Ovary (tissue), 9 donors: ENCODE data around the gene ST6GAL1. TPM values are rescaled to one million over a fixed set of nuclear protein-coding genes. Genes with fewer than 3 reads are reported as not detected.

Source experiments
- DNase-seq, 5 donors: peaks; one replicate each; pipeline ENCODE4 v3.0.0-alpha.2; 2019 to 2020
- H3K27ac ChIP-seq, 2 donors: fragments of 200-600 bp; one replicate each; pipeline versions ENCODE4 v1.5.1 to v1.8.0; 2019 to 2022
- H3K27me3 ChIP-seq: fragments of 200-600 bp; one replicate; pipeline ENCODE4 v1.8.0; 2022
- H3K36me3 ChIP-seq: fragments of 200-600 bp; sonication (generic); one replicate; pipeline ENCODE4 v1.5.1; 2019
- H3K4me1 ChIP-seq: one replicate; pipeline ENCODE4 v1.8.1; 2013; ENCODE audit warnings: mild to moderate bottlenecking, moderate library complexity; ENCODE audit not compliant: insufficient read depth
- H3K4me3 ChIP-seq: fragments of 200-600 bp; sonication (generic); one replicate; pipeline ENCODE4 v1.5.1; 2017
- H3K9me3 ChIP-seq, 2 donors: fragments of 200-600 bp in 1 of 2; sonication (generic) in 1 of 2; one replicate each; pipeline versions ENCODE4 v1.5.1 to v1.8.1; 2013 to 2019; ENCODE audit warnings: mild to moderate bottlenecking in 1 of 2, moderate library complexity in 1 of 2
- EP300 ChIP-seq: sonication (generic); formaldehyde crosslinking; IDR thresholded peaks from one replicate; pipeline ENCODE4 v1.6.1; 2017; ENCODE audit warnings: antibody characterized with exemption
- POLR2A ChIP-seq: fragments of 450-650 bp; IDR thresholded peaks from one replicate; pipeline ENCODE4 v1.6.1; 2017; ENCODE audit warnings: antibody characterized with exemption, mild to moderate bottlenecking, moderate library complexity
- WGBS, 3 donors: extraction: QIAGEN DNeasy Blood & Tissue Kit in 1 of 3; methylation state at CpG; one replicate each; pipeline versions ENCODE4 v1.1.5 to v1.1.7; 2013 to 2017; 5-methylcytosine and 5-hydroxymethylcytosine counted together
- intact Hi-C, 4 donors: fragments of 100-400 bp; cut with DNase I; formaldehyde crosslinking; loops; one replicate each; pipeline versions ENCODE4 v1.11.0 to v1.15.1; 2022 to 2023
- polyA plus RNA-seq, 2 donors: library from polyadenylated mRNA; stranded (reverse); fragments of 200-250 nt in 1 of 2; fragments of 350-450 nt in 1 of 2; fragmentation: Illumina TruSeq in 1 of 2; extraction: RNeasy Lipid Tissue Mini Kit (QIAGEN cat#74804) in 1 of 2; gene quantifications; one replicate each; pipeline ENCODE4 v1.2.3, GENCODE V29; 2013 to 2014
- total RNA-seq, 7 donors: library from RNA; depleted of rRNA in 2 of 7; stranded (reverse); fragments of >200 nt in 2 of 7; fragmentation: NEBNext Ultra II Directional in 3 of 7; extraction: Animal tissue kit (Norgen Biotek cat#: 25700) in 3 of 7; gene quantifications; one replicate each; pipeline versions ENCODE4 v1.1.0 to v1.2.4, GENCODE V29; 2016 to 2023
- TF ChIP-seq, protein P1 (sequence below), 3 donors: fragments of 450-650 bp in 2 of 3; fragments of 200-600 bp in 1 of 3; IDR thresholded peaks; one replicate each; pipeline versions ENCODE4 v1.5.1 to v1.8.0; 2016 to 2022; ENCODE audit warnings: antibody characterized with exemption in 3 of 3, mild to moderate bottlenecking in 1 of 3
- donor health status: DM: no; HTN: no; CAD: no; lungs with moderate emphysema.
- donor health status: DM: no; HTN: no; CAD: no.
- donor health status: Bipolar disorder and iron deficiency.
- donor health status: DM: yes; HTN: yes; CAD: no.
- donor health status: DM: no; HTN: no; CAD: no.
- donor health status: DM: yes; HTN: yes; CAD: no.

Gene ST6GAL1
- total and polyA plus RNA-seq, 9 donors, result 10.6 to 55.2 (median 28.1) TPM

DNA sequence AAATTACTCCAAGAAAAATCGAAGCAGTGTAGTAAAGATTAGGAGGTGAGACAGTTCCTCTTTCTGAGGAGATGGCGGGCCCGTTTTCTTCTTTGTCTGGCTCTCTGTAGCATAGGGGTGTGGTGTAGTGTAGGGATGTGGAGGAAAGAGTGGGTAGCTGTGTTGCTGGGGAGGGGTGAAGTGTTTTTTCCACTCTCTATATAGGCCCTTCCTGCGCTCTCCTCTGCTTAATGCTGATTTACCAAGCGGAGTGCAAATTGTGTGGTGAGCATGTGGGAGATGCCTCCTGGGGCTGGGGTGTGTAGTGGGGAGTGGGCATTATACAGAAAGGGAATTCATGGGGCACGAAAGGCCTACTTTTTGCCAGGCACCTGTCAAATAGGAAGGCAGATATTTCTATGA is 94.9 kb downstream of the ST6GAL1 start:
- no peak for DNase-seq
- TF ChIP-seq, protein P1, sequence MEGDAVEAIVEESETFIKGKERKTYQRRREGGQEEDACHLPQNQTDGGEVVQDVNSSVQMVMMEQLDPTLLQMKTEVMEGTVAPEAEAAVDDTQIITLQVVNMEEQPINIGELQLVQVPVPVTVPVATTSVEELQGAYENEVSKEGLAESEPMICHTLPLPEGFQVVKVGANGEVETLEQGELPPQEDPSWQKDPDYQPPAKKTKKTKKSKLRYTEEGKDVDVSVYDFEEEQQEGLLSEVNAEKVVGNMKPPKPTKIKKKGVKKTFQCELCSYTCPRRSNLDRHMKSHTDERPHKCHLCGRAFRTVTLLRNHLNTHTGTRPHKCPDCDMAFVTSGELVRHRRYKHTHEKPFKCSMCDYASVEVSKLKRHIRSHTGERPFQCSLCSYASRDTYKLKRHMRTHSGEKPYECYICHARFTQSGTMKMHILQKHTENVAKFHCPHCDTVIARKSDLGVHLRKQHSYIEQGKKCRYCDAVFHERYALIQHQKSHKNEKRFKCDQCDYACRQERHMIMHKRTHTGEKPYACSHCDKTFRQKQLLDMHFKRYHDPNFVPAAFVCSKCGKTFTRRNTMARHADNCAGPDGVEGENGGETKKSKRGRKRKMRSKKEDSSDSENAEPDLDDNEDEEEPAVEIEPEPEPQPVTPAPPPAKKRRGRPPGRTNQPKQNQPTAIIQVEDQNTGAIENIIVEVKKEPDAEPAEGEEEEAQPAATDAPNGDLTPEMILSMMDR (IDR thresholded peaks at IDR 0.05), result no peak
- TF ChIP-seq POLR2A (no peak), EP300 (no peak)
- H3K27me3 ChIP-seq, result no peaks in the 10 kb centered on the region
- H3K4me1 ChIP-seq, result no peaks in the 10 kb centered on the region
- no peak overlapping the region for H3K27ac ChIP-seq
- H3K36me3 ChIP-seq, result no peaks in the 10 kb centered on the region
- H3K9me3 ChIP-seq, result no peaks in the 10 kb centered on the region
- no peak overlapping the region for H3K4me3 ChIP-seq
- intact Hi-C loops, result no loop called here
- 84 to 86% (median 85%) methylated on average over 6 of the region's 6 CpGs for WGBS, 3 donors

DNA sequence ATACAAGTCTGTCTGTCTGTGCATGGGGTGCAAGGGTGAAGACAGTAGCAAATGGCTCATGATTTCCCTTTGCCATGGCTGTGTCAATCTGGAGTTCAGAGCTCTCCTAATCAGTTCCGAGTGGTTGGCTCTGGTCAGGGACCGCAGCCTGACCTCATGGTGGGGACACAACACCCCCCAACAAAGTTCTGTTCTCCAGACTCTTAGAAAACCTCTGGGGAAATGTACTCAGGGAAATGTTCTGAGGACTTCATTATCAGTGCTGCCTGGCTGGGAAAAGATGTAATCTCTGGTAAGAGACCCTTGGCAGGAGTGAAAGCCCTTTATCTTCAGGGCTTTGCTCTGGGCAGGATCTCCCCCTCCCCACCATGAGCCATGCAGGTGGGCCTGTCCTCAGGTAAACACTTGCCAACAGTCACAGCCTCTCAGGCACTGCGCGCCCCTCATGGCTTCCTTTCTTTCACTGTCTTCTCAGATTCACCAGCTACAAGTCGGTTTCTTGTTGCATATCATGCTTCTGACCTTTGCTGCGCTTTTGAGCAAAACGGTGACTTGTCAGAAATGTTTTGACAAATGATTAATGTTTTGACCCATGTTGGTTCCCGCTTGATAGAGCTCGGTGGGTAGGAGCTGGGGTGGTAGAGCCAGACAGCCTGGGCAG is 95.5 kb downstream of the ST6GAL1 start:
- no peaks in the 10 kb centered on the region for H3K9me3 ChIP-seq
- intact Hi-C loops, result no loop called here
- no peak for TF ChIP-seq POLR2A
- TF ChIP-seq, protein P1 (IDR thresholded peaks at IDR 0.05), result no peak
- TF ChIP-seq EP300, result no peak
- no peaks in the 10 kb centered on the region for H3K27me3 ChIP-seq
- H3K36me3 ChIP-seq, result no peaks in the 10 kb centered on the region
- WGBS, 3 donors, result 58 to 72% (median 67%) methylated on average over 9 of the region's 9 CpGs
- DNase-seq, result no peak
- H3K4me1 ChIP-seq, result no peaks in the 10 kb centered on the region
- H3K27ac ChIP-seq, result no peak overlapping the region
- no peak overlapping the region for H3K4me3 ChIP-seq

DNA sequence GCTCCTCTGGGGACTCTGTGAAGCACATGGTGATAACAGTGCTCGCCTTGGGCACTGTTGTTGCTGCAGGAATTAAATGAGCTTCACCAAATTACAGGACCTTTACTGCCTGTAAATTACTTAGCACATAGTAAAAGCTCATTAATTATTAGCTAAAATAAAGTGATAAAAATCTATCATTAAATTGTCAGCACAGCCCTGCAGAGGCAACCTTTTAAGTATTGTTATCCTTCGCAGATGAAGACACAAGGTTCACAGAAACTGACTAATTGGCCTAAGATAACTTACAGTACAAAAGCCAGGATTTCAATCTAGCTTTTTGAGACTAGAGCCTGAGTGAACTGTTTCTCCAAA is 96.0 kb downstream of the ST6GAL1 start:
- 86 to 94% (median 90%) methylated on average over 2 of the region's 2 CpGs for WGBS, 3 donors
- no peaks in the 10 kb centered on the region for H3K9me3 ChIP-seq
- TF ChIP-seq, protein P1 (IDR thresholded peaks at IDR 0.05), result no peak
- TF ChIP-seq EP300, result no peak
- TF ChIP-seq POLR2A, result no peak
- intact Hi-C loops, result no loop called here
- H3K4me3 ChIP-seq, result no peak overlapping the region
- no peaks in the 10 kb centered on the region for H3K4me1 ChIP-seq
- H3K27me3 ChIP-seq, result no peaks in the 10 kb centered on the region
- no peak overlapping the region for H3K27ac ChIP-seq
- DNase-seq, result no peak
- no peaks in the 10 kb centered on the region for H3K36me3 ChIP-seq

DNA sequence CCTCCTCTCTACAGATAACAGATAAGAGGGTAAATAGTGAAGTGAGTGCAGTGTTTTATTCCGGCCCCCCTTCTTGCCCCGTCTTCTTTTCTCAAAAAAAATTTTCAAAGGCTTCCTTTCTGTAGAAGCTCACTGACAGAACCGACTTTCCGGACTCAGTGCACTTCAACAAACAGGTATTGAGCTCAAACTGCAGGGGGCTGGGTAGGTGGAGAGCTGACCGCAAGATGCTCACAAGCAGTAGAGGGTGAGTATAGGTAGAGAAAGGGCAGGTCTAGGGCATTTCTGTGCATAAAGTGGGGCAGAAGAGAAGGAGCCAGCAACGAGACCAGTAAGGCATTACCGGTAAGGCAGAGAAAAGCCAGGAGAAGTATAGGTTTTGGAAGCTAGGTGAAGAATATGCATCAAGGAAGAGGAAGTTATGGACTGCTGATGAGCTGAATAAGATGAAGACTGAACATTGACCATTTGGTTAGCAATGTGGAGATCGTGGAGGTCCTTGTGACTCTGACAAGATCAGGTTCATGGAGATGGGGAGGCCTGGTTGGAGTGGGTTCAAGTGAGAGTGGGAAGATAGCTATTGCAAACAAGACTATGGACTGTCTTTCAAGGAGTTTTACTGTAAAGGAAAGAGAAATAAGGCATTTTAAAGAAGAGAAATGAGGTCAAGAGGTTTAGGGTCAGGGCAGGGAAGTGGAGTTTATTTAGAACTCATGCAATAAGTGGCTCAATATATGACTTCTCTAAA is 97.4 kb downstream of the ST6GAL1 start:
- H3K27ac ChIP-seq, result no peak overlapping the region
- no peak for TF ChIP-seq EP300
- no peak for TF ChIP-seq POLR2A
- TF ChIP-seq, protein P1 (IDR thresholded peaks at IDR 0.05), result no peak

More for the DNA sequence above, 97.4 kb downstream of the ST6GAL1 start:
- intact Hi-C loops, result no loop called here
- H3K9me3 ChIP-seq, result no peaks in the 10 kb centered on the region
- WGBS, 3 donors, result 84 to 90% (median 88%) methylated on average over 8 of the region's 8 CpGs
- H3K4me3 ChIP-seq, result no peak overlapping the region
- H3K36me3 ChIP-seq, result no peaks in the 10 kb centered on the region
- DNase-seq, result no peak
- no peaks in the 10 kb centered on the region for H3K4me1 ChIP-seq
- H3K27me3 ChIP-seq, result no peaks in the 10 kb centered on the region
